OCI-LY7 (cell line): Measurements from ENCODE around the gene PIK3R6.

Experiments used
- EZH2phosphoT487 ChIP-seq: fragments of 200-600 bp; sonication (generic); IDR thresholded peaks from 2 replicates; pipeline ENCODE4 v1.6.1; 2018; ENCODE audit warnings: low read depth, borderline replicate concordance, mild to moderate bottlenecking, mixed run types, antibody characterized with exemption, low read length, moderate library complexity, mixed read lengths
- TF ChIP-seq, protein P1 (sequence below): fragments of 200-600 bp; sonication (generic); conservative IDR thresholded peaks from 2 replicates; pipeline ENCODE4 v1.5.1; 2014; ENCODE audit warnings: mild to moderate bottlenecking, antibody characterized with exemption, low read length, moderate library complexity, mixed read lengths

- TF ChIP-seq, protein P1, sequence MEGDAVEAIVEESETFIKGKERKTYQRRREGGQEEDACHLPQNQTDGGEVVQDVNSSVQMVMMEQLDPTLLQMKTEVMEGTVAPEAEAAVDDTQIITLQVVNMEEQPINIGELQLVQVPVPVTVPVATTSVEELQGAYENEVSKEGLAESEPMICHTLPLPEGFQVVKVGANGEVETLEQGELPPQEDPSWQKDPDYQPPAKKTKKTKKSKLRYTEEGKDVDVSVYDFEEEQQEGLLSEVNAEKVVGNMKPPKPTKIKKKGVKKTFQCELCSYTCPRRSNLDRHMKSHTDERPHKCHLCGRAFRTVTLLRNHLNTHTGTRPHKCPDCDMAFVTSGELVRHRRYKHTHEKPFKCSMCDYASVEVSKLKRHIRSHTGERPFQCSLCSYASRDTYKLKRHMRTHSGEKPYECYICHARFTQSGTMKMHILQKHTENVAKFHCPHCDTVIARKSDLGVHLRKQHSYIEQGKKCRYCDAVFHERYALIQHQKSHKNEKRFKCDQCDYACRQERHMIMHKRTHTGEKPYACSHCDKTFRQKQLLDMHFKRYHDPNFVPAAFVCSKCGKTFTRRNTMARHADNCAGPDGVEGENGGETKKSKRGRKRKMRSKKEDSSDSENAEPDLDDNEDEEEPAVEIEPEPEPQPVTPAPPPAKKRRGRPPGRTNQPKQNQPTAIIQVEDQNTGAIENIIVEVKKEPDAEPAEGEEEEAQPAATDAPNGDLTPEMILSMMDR: no peak
- no peak for TF ChIP-seq EZH2phosphoT487
These were observed 23.2 kb upstream of the PIK3R6 start for GRCh38 chr17:8890671-8891070.
